HTERT RPE-1 (cell line): ENCODE data around the gene ZNF638.
"Not testable (repeated sequence)": the region's sequence is repeated elsewhere in the genome, so short reads cannot be mapped to it uniquely, and the experiment has no call there.

Experiments
- in situ Hi-C: fragments of 300-500 bp; cut with MboI; formaldehyde crosslinking; loops from 4 replicates; pipeline ENCODE4 v1.14.3; 2020; ENCODE audit warnings: low sequenced_read_pairs

ZNF638 gene

DNA sequence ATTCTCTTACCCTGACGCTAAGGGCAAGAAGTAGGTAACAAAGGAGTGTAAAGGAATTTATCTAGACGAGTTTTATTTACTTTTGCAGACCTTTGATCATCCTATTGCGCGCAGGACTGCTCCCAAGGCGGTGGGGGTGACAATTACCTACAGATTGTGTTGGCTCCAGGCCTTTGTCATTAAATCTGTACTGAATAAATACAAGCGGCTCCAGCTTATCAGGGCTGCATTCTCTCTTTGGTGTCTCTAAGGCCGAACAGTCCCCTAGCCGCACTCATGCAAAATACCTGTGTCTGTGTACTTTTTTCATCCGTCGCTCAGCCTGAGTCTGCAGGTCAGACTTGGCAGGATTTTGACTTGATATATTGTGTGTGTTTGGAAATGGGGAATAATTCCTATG is 63.9 kb downstream of the ZNF638 start:
- in situ Hi-C loops = no loop called here

DNA sequence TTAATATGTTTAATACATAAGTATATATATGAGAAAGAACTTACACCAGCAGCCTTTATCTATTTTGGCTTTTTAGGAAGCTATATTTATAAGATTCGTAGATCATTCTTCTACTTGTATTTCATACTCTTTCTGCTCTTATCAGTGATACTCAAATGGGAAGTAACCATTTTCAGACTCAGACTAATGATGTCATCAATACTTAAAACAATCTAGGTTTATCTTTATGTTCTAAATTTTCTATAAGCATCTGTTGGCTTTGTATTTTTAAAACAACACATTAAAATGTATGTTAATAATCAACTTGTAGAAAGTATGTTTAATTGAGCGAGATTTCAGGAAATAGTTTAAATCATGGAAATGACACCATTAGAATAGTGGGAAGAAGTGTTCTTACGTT is 70.8 kb downstream of the ZNF638 start:
- in situ Hi-C loops = no loop called here

DNA sequence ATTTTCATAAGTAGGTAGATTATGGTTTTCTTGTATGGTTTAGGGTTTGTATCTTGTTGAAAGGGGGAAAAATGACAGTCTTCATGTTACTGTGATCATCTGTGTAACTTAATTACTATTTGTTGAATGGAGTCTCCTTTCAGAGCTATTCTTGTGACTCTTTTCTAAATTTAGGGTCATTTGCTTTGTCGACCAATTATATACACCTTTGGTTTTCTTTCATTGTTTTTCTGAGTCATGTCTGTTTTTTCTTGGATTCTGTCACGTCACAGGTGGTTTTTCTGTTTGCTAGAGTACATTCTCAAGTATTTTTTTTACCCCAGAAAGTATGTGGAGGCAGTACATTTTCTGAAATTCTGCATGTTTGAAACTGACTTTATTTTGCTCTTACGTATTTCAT is 78.0 kb downstream of the ZNF638 start:
- in situ Hi-C loops = no loop called here

DNA sequence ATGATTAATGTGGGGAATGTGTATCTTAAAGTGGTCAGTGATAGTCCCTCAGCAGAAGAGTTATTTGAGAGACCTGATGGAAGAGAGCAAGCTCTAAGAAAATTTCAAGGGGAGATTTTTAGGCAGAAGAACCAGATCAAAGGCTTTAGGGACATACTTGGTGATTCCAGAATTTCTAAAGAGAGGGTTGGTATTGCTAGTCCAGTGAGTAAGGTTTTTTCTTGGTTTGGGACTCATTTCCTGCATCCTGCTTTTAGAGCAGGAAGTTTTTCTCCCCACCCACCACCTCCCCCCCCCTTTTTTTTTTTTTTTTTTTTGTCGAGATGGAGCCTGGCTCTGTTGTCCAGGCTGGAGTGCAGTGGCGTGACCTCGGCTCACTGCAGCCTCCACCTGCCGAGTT is 79.1 kb downstream of the ZNF638 start:
- in situ Hi-C loops = no loop called here

DNA sequence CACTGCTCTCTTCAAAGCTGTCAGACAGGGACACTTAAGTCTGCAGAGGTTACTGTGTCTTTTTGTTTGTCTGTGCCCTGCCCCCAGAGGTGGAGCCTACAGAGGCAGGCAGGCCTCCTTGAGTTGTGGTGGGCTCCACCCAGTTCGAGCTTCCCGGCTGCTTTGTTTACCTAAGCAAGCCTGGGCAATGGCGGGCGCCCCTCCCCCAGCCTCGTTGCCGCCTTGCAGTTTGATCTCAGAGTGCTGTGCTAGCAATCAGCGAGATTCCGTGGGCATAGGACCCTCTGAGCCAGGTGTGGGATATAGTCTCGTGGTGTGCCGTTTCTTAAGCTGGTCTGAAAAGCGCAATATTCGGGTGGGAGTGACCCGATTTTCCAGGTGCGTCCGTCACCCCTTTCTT is 85.3 kb downstream of the ZNF638 start:
- in situ Hi-C loops = not testable (repeated sequence)

DNA sequence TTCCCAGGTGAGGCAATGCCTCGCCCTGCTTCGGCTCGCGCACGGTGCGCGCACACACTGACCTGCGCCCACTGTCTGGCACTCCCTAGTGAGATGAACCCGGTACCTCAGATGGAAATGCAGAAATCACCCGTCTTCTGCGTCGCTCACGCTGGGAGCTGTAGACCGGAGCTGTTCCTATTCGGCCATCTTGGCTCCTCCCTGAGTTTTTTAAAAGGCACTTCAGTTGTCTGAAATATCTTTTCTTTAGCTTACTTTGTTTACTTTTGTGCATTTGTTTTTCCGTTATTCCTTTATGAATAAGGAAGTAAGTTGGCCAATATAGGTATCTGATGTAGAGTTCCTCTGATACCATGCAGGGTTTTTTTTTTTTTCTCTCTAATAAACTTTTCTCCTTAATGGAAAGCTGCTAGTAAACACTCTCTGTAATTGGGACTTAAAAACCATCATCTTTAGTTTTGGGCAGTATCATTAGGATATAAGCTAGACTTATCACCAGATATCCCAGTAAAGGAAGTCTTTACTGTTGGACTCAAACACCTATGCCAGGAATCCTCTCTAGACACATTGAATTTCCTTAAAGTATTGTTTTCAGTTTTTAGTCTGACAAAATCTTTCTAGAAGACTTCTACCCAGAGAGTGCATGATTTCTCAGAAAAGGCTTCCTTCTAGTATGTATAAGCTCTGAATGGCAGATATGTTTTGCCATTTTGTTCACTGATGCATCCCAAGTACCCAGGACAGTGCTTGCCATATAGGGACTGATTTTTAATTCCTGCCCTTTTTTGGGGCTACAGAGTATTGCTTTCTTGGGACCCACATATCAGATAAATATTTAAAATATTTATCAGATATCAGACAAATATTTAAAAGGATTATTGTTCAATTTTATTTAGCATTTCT is 86.0 kb downstream of the ZNF638 start:
- in situ Hi-C loops = no loop called here

DNA sequence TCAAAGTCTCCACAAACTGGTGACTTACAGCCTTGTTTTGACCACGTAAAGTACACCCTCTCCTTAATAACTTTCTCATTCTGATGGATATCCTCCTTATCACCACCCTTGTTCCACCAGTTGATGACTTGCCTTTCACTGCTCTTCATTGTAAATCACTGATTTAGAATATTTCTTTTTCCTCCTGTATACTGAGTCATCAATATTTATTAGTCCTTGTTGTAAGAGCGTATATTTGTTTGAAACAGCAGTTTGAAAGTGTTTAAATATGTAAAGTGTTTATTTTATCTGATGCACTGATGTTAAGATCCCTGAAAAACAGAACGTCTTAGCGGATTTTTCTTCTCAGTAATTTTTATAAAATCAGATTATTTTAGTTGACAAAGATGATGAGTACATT is 87.6 kb downstream of the ZNF638 start:
- in situ Hi-C loops = no loop called here

DNA sequence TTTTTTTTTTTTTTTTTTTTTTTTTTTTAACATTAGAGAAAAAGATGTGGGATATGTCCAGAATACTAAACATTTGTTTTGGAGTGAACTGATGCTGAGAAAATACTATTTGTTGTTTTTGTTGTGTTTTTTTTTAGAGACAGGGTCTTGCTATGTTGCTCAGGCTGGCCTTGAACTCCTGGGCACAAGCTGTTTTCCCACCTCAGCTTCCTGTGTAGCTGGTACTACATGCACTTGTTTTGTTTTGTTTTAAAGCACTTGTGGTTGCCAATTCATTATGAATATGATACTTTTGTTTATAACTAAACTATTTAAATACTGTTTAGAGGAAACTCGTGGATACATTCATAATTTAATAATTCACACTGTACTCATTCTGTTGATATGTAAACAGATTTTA is 88.4 kb downstream of the ZNF638 start:
- in situ Hi-C loops = no loop called here

DNA sequence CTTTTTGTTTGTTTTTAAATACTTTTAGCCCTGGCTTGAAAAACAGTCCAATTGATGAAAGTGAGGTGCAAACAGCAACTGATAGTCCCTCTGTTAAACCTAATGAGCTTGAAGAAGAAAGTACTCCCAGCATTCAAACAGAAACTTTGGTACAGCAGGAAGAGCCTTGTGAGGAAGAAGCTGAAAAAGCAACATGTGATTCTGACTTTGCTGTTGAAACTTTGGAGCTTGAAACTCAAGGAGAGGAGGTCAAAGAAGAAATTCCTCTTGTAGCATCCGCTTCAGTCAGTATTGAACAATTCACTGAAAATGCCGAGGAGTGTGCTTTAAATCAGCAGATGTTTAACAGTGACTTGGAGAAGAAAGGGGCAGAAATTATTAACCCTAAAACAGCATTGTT is 91.2 kb downstream of the ZNF638 start:
- in situ Hi-C loops = no loop called here

DNA sequence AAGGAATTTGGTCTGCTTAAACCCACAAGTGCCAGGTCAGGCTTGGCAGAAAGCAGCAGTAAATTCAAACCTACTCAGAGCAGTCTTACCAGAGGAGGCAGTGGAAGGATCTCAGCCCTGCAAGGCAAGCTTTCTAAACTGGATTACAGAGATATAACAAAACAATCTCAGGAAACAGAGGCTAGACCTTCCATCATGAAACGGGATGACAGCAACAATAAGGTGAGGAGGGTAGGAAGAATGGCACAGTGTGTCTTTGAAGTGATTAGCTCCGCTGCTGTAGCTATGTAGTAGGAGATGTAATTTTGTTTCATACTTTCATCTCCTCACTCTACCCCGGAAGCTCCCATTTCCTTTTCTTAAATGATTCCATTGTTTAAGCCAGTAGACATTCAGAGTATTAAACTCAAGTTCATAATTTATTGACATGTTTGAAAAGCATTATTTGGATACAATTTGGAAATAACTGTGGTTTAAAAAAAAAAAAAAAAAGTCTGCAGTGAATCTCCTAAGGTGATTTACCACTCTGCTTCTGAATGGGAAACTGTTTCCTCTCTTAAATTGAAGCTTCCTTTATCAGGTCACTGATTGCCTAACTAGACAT is 92.3 kb downstream of the ZNF638 start:
- in situ Hi-C loops = no loop called here

DNA sequence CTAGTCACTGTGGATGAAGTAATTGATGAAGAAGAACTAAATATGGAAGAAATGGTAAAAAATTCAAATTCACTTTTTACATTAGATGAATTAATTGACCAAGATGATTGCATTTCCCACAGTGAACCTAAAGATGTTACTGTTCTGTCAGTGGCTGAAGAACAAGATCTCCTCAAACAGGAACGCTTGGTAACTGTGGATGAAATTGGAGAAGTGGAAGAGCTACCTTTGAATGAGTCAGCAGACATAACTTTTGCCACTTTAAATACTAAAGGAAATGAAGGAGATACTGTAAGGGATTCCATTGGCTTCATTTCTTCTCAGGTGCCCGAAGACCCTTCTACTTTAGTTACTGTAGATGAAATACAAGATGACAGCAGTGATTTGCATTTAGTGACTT is 95.1 kb downstream of the ZNF638 start:
- in situ Hi-C loops = no loop called here

DNA sequence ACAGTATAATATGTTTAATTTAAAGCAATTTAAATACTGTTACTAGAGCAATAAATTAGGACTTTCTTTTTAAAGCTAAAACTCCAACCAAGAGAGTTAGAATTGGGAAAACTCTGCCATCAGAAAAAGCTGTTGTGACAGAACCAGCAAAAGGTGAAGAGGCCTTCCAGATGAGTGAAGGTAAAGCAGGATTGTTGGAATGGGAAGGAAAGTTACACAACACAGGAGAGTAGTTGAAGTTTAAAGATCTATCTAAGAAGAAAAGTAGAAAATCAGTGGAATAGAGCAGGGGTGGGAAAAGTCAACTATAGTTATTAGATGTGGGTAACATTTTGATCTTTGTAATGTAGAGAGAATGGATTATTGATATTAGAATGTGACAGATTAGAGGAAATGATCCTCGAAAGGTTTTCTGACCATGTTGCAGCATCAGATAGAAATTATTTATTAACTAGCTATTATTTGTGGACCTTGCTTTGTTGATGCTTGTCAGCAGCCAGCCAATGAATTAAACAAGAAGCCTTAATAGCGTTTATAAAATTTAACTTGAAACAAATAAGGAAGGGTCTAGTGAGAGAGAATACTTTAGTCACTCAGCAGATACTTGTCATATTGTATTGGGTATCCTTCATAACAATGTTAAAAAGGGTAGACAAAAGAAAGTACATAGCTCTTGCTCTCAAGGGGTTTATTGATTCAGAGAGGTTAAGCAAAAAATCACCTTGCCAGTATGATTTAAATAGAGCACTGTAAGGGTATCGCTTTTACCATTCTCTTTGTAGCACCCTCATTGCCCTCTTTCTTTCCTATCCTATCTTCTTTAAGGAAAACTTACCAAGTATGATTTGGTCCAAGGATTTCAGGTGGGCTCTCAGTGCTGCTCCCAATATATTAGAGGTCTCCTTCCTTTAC is 97.1 kb downstream of the ZNF638 start:
- in situ Hi-C loops = no loop called here

DNA sequence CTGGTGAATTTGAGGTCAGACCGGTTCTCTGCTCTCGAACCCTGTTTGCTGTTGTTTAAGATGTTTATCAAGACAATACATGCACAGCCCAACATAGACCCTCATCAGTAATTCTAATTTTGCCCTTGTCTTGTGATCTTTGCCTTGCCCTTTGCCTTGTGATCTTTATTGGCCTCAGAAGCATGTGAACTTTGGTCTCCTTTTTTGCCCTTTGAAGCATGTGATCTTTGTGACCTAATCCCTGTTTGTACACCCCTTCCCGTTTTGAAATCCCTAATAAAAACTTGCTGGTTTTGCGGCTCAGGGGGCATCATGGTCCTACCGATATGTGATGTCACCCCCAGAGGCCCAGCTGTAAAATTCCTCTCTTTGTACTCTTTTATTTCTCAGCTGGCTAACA is 113.6 kb downstream of the ZNF638 start:
- in situ Hi-C loops = not testable (repeated sequence)

DNA sequence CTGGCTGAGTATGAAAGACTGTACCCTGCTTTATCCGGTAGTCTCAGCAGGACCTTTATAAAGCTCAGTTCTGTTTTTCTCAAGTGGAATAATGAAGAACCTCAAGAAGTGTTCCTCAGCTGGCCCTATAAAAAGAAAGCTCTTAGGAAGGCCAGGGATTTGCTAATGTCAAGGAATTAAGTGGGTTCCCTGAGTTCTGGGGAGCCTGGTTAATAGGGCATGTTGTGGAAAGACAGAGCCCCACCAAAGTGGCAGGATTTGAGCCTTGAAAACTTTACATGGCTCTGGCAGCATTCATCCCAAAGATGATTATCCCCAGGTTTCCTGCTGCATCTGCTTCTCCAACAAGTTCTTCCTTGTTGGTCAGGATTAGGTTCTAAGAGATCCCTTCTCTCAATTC is 114.9 kb downstream of the ZNF638 start:
- in situ Hi-C loops = no loop called here

DNA sequence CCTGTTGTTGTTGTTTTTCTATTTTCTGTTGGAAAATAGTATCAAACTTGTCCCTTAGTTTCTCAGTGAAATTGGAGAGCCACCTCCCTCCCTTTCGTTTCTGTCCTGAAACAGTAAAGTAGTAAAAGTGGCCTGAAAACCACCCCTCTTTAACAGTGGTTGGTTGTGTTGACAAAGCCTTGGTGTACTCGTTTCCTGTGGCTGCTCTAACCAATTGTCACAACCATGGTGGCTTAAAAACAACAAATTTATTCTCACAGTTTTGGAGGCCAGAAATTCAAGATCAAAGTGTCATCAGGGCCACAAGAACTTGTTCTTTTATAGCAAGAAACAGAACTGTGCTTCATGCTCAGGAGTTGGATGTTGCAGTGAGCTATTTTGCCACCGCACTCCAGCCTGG is 117.8 kb downstream of the ZNF638 start:
- in situ Hi-C loops = no loop called here

DNA sequence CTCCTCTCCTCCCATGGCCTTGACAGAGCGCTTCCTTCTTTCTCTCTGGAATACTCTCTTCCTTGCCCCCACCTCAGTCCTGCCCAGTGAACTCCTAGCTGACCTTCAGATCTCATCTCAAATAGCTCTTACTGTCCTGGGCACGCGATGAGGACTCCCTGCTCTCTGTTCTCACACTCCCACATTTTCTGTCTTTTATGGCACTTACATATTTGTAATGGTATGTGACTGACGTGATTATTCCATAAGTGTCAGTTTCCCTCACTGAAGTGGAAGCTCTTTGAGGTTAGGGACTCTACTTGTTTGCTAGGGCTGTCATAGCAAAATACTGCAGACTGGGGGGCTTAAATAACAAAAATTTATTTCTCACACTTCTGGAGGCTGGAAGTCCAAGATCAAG is 120.1 kb downstream of the ZNF638 start:
- in situ Hi-C loops = no loop called here

DNA sequence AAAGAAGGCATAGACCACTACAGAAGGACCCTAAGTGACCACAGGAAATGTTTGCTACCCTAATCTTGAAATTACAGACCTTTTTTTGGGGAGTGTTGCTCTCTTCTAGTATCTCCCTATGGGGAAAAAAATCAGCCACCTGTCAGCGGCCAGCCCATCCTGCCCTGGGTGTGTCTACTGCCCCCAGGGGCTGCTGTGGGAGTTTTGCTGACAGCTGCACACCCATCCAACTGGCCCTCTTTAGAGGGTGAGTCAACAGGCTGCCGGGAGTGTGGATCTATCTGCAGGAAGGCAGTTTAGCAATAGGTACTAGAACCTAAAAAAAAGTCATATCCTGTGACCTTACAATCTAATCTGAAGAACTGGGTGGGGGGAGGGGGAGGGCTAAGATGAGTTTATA is 121.0 kb downstream of the ZNF638 start:
- in situ Hi-C loops = no loop called here

DNA sequence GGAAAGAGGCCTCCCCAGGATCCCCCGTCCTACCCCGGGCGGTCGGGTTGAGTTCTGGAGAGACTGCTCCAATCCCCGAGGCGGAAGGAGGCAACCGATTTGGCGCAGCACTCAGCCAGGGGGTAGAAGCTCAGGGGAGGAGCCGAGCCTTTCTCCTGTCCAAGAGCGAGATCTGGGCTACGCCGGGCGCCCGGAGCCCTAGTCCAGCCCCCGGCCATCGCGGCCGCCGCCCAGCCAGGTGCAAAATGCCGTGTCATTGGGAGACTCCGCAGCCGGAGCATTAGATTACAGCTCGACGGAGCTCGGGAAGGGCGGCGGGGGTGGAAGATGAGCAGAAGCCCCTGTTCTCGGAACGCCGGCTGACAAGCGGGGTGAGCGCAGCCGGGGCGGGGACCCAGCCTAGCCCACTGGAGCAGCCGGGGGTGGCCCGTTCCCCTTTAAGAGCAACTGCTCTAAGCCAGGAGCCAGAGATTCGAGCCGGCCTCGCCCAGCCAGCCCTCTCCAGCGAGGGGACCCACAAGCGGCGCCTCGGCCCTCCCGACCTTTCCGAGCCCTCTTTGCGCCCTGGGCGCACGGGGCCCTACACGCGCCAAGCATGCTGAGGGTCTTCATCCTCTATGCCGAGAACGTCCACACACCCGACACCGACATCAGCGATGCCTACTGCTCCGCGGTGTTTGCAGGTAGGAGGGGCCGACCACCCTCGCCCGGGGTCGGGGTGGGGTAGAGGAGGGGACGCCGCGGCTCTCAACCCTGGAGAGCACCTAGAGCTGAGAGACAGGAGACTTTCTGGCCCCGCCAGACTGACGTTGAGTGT is 122.0 kb downstream of the ZNF638 start, which contains the start of gene DYSF:
DYSF (plus strand) TSS at position 158 of the 817 bp plus-strand sequence.
- in situ Hi-C loops = no loop called here

DNA sequence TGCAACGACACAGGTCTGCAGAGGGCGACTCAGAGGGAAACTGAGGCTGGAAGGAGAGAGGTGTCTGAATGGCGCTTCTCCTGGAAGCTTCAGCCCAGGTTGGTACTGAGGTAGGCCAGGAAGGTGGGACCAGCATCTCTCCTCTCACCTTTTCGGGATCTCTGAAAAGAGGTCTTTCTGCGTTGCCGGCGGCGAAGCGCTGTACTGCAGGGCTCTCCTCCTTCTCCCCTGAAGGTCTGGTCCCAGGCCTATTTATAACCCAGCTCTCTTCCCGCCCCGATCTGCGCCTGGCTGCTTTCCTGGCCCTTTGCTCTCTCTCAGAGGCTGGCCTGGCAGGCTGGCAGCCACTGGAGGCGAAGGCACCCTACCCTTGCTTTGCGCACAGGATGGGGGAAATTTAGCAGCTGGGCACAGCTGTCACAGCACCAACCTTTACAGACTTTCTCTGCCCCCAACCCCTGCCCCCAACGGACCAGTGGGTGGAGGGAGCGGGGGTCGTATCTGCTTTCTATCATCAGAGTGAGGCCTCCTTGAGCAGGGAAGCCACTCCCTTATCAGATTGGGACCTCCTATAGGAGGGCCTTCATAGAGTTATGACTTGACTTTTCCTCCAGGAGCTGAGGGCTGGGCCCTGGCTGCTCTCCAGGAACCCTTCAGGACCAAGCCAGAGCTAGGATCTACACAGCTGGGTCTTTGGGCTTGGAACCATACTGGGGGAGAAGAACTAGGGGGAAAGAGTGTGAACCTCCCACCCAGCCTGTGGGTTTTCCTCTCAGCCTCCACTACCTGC is 122.8 kb downstream of the ZNF638 start:
- in situ Hi-C loops = no loop called here
